GM19240 (cell line): ENCODE measurements around the gene SLFNL1.
A peak's percentile ranks its signal among the peaks of the same experiment; 100 is the strongest.

Experiments used
- DNase-seq: peaks from one replicate; pipeline ENCODE4 v3.0.0; 2011; ENCODE audit warnings: low spot score; ENCODE audit not compliant: insufficient read length

Gene SLFNL1

DNA sequence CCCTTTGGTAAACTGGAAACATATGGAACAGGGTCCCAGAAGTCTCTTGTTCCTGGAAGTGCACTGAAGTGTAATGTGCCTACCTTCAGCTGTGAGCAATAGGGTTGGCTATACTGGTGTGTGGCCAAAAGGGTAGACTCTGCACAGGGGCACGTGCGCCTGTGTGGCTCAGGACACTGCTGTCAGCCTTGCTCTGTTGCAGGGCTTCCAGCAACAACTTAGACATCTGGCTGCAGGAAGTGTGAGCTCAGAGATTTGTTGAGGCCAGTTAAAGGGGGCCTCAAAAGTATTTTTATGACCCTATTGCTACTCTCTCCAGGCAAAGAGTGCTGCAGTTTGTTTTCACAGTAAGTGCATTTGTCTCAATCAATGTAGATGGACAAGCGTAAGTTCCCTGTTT lies 34.6 kb downstream of the SLFNL1 start:
- DNase-seq: no peak

DNA sequence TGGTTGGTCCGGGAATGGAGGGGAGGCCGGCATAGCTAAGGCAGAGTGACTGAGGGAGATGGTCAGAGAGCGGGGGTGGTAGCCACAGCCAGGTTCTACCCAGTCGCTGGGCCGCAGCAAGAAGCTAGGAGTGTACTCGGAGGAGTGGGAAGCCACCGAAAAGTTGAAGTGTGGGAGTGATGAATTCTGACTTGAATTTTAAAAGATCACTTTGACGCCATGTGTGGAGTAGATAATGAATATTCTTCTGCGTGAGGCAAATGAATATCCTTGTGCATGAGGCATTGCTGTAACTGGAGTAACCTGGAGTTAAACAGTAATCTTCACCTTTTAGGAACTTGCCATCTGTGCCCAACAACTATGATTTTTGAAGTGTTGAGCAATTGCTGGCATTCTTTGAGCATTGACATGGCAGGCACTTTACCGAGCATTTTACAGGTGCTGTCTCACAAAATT lies 35.2 kb downstream of the SLFNL1 start:
- DNase-seq: no peak

- DNase-seq: no peak
Observed at GRCh38 chr1:40985875-40986274, 35.6 kb downstream of the SLFNL1 start.

DNA sequence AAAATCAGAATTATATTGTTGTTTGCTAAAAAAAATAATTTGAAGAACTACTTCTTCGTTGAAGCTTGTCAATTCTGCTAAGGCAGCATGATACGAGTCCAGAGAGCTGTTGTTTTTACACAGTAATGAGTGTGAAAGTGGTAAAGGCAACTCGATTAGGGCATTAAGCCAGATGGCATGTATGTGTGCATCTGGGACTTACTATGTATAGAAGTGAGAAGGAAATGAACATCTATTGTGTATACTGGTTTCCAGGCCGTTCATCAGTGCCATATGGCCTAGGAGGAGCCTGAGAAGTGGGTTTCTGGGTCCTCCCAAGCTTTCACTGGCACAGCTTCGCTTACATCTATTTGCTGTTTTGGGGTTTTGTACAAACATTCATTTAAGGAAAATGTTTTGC lies 36.4 kb downstream of the SLFNL1 start:
- no peak for DNase-seq

DNA sequence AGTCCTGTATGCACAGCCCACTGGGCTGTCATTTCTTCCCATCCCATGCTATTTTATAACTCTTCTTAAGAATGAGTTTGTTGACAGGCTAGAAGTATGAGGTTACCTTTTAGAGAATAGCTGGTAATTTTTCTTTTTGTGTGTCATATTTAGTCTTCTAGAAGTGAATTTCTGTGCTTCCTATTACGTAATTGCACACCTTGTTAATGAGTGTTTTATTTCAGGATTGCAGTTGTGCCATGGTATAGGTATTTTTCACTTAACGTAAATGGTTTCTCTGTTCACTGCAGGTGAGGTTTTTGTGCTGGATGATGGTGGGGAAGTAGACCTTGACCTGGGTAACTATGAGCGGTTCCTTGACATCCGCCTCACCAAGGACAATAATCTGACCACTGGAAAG lies 37.0 kb downstream of the SLFNL1 start:
- DNase-seq: no peak

DNA sequence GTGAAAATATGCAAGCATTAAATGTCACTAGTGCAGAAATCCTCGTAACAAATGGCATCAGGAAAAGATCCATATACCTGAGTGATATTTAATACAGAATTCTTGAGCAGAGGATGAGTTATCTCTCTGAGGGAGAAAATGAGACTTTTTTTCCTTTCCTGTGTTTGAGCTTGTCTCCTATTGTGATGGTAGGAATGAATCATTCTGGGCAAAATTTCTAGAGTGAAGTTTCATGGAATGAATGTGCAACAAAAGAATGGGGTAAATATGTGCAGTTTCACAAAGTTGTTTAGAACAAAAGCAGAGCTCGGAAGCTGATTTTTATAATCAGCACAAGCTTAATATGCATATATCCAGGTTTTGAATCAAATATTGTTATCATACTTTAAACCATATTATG lies 37.5 kb downstream of the SLFNL1 start:
- DNase-seq: no peak

DNA sequence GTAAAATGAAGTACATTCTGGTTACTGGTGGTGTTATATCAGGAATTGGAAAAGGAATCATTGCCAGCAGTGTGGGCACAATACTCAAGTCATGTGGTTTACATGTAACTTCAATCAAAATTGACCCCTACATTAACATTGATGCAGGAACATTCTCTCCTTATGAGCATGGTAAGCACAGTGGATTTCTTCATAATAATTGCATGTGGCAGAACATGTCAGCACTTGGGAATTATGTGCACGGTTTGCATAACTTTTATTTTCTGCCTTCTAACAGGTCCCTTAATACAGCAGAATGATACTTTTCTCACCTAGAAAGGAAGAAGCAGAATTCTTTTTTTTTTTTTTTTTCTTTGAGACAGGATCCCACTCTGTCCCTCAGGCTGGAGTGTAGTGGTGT lies 38.2 kb downstream of the SLFNL1 start:
- DNase-seq: no peak

- no peak for DNase-seq
Observed at GRCh38 chr1:40982721-40983120, 38.8 kb downstream of the SLFNL1 start.

DNA sequence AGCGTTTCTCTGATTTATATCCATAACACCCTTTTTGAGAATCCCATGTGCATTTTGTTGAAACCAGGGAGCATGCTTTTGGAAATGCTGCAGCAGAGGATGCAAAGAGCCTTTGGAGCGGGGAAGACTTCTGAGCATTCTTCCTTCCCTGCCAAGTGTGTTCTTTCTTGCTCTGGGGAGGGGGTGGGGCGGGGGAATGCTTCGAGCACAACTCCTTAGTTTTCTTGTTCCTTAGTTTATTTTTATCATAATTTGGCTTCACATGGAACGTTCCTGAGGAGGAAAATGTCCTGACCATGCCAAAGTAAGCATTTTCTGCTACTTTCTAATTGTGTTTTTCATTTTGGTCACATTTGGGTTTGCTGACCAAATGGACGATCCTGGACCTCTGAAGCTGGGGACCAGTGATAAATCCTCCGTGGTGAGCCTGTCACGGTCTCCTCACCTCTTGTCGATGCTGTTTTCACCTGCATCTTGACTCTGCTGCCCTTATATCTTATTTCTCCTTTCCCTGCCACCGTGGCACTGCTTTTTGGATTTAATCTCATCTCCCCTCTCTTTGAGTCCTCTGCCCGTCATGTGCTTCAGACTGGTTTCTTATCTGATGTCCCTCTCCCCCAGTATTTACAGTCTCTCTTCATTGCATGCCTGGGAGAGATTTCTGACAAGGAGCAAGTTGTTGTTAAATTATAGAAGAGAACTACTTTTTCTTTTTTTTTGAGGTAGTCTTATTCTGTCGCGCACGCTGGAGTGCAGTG lies 39.7 kb downstream of the SLFNL1 start:
- DNase-seq: no peak

DNA sequence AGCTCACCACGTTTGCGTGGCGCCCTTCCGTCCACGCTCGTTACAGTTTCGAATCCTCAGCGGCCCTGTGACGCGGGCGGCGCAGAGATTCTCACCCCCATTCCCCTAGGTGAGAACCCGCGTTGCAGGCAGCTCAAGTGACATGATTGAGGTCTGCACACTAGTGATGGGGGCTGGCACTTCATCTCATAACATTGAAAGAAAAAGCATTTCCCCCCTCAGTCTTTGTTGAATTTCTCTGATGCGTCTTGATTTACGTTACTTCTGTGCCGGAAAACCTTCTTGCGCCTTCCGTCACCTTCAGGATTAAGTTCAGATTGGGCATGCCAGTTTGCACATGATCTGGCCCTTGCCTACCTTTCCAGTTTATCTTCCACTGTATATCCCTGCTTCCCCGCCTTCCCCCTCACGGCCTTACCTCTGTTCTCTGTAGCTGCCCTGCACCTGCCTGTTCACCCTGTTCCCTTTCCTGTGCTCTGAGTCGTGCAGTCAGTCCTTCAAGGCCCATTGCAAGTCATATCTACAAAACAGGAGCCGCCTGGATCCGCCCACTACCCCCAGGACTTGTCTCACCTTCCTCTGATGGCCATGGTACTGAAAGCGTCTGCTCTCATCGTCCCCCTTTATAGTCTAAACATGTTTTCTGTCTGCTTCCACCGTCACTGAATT lies 40.9 kb downstream of the SLFNL1 start:
- DNase-seq: peak; percentile 37

- peak; percentile 22 for DNase-seq
Observed at GRCh38 chr1:40980068-40980452, 41.5 kb downstream of the SLFNL1 start.

DNA sequence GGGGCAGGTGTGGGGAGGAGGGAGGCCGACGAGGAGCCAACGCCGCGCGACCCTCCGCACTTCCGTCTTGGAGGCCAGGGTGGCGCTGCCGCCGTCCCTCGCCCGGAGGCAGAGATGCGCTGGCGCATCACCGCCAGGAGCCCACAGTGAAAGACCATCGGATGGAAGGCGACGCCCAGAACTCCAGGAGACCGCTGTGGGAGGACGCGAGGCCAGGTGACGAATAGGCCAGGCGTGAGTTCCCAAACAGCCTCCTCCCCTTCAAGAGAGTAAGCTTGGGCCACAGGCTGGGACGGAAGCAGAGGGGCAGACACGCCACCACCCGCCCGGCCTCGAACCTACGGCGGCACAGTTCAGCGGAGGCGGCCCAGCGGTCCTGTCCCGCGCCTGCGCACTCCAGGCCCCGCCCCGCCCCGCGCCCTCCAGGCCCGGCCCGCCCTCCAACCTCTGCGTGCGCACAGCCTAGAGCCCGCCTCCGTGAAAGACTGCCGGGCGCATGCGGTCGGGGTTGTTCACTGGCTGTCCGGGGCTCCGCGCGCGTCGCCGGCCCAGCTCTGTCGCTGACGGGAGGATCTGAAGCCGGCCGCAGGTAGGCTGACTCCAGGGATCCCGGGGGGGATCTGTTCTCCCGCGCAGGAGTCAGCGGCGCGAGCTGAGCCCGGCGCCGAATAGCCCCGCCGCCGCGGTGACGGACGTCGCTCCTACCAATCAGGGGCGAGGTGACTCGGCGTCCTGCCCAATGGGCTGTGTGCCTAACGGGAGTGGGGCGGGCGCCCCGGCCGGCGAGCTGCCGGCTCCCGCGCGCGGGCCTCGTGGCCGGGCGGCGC lies 42.1 kb downstream of the SLFNL1 start, which contains the start of gene CTPS1:
TSS of gene CTPS1 (plus strand) at position 456 of the 827 bp plus-strand sequence. CDS start 3,595 bp downstream, outside the sequence.
- peak; percentile 93 for DNase-seq

- no peak for DNase-seq
Observed at GRCh38 chr1:40978886-40979240, 42.7 kb downstream of the SLFNL1 start.

- DNase-seq: no peak
Observed at GRCh38 chr1:40977716-40978115, 43.8 kb downstream of the SLFNL1 start.

DNA sequence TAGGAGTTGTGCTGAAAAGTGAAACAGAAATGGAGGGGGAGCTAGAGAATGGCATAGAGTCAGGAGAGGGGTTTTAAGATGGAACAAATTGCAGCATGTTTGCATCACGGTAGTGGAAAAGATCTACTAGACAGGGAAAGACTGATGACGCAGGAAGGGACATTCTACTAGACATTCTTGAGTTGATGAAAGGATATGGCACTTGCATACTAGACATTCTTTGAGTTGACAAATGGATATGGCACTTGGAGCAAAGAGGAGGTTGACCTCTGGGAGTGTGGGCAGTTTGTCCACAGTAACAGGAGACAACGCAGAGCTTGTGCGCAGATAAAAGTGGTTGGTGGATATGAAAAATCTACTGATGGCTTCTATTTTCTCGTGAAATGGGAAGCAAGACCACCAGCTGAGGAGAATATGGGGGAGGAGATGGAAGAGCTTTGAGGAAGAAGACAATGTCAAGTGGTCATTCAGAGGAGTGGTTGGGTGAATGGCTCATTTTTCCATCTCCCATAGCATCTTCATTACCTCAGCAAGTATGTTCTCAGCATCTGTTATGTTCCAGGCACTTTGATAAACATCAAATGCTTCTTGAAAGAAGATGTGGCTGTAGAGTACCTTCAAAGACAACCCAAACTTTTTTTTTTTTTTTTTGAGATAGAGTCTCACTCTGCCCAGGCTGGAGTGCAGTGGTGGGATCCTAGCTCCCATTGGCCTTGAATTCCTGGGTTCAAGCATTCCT lies 44.4 kb downstream of the SLFNL1 start:
- no peak for DNase-seq

DNA sequence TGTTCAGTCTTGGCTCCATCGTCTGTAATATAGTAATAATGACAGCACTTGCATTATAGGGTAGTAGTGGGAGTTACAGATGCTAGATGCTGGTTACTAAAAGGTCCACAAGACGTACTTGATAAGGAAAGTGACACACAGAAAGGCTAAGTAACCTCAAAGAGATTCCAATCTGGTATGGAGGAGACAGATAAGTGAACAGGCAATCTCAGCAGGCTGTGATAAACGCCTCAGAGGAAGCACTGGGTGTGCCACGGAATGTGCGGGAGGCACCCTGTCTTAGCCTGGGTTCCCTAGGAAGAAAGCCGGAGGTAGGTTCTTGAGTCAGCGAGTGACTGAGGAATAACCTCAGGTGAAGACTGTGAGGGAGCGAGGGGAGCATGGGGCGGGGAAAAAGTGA lies 46.6 kb downstream of the SLFNL1 start:
- DNase-seq: no peak

GRCh38 chr1:40973912-40974311 lies 47.6 kb downstream of the SLFNL1 start:
- no peak for DNase-seq

DNA sequence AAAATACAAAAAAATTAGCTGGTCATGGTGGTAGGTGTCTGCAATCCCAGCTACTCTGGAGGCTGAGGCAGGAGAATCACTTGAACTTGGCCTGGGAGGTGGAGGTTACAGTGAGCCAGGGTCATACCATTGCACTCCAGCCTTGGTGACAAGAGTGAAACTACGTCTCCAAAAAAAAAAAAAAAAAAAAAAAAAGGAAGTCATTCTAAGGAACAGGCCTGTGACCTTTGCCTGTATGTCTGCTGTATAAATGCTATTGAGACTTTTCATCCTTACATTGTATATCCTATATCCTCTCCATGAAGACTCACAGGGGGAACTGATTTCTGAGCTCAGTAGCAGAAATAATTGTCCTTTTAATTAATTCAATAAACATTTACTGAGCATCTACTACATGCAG lies 49.6 kb downstream of the SLFNL1 start:
- no peak for DNase-seq

- no peak for DNase-seq
Observed at GRCh38 chr1:40969445-40969844, 52.1 kb downstream of the SLFNL1 start.

GRCh38 chr1:40966417-40966816 lies 55.1 kb downstream of the SLFNL1 start:
- DNase-seq: no peak
